CD4-positive, alpha-beta memory T cell (primary cell): Measurements from ENCODE around the gene SHISAL2A. TPM values are rescaled to one million over a fixed set of nuclear protein-coding genes. Genes with fewer than 3 reads are reported as not detected.

ENCODE experiments used
- CTCF ChIA-PET: fragments of 350-600 bp; sonication (Branson Sonifier 250); formaldehyde crosslinking; loops from one replicate; lab custom pipeline; 2021; ENCODE audit warnings: inconsistent platforms; ENCODE audit not compliant: partially characterized antibody; lab: Charles Lee
- POLR2A ChIA-PET: fragments of 350-600 bp; sonication (Branson Sonifier 250); formaldehyde crosslinking; loops from one replicate; lab custom pipeline; 2021; ENCODE audit not compliant: partially characterized antibody; lab: Charles Lee
- DNase-seq, 5 donors: peaks; one replicate each; pipeline versions ENCODE4 v3.0.0 to v3.0.0-alpha.2; 2020 to 2022; ENCODE audit warnings: mixed read lengths in 1 of 5
- H3K27ac ChIP-seq: one replicate; pipeline ENCODE4 v1.7.0; 2013; ENCODE audit warnings: low read depth, low read length
- H3K27me3 ChIP-seq: 2 replicates; pipeline ENCODE4 v1.7.0; 2013; ENCODE audit warnings: mild to moderate bottlenecking, low read length, moderate library complexity; ENCODE audit not compliant: insufficient read depth
- H3K36me3 ChIP-seq: 2 replicates; pipeline ENCODE4 v1.7.0; 2013; ENCODE audit warnings: mild to moderate bottlenecking, low read length, moderate library complexity; ENCODE audit not compliant: insufficient read depth
- H3K4me1 ChIP-seq: 2 replicates; pipeline ENCODE4 v1.7.0; 2013; ENCODE audit warnings: mild to moderate bottlenecking, low read length, moderate library complexity; ENCODE audit not compliant: insufficient read depth
- H3K4me3 ChIP-seq, 2 donors: one replicate each; pipeline ENCODE4 v1.7.0; 2013; ENCODE audit warnings: low read length in 2 of 2, mild to moderate bottlenecking in 1 of 2
- H3K9me3 ChIP-seq, 2 donors: one replicate each; pipeline ENCODE4 v1.7.0; 2013; ENCODE audit warnings: low read length in 2 of 2, control low read depth in 1 of 2; ENCODE audit not compliant: control insufficient read depth in 1 of 2
- H3K27ac Mint-ChIP-seq, 7 donors: one replicate each; pipeline ENCODE4 v1.8.0; 2020 to 2021; ENCODE audit warnings: mixed read lengths in 7 of 7, mild to moderate bottlenecking in 6 of 7, inconsistent platforms in 3 of 7, moderate library complexity in 3 of 7
- H3K27me3 Mint-ChIP-seq, 2 donors: one replicate each; pipeline ENCODE4 v1.8.0; 2020 to 2021; ENCODE audit warnings: mixed read lengths in 2 of 2
- H3K36me3 Mint-ChIP-seq, 2 donors: one replicate each; pipeline ENCODE4 v1.8.0; 2020 to 2021; ENCODE audit warnings: mixed read lengths in 2 of 2, inconsistent platforms in 1 of 2, mild to moderate bottlenecking in 1 of 2
- H3K4me1 Mint-ChIP-seq, 4 donors: one replicate each; pipeline ENCODE4 v1.8.0; 2020 to 2021; ENCODE audit warnings: mixed read lengths in 4 of 4, mild to moderate bottlenecking in 1 of 4
- H3K4me3 Mint-ChIP-seq, 8 donors: one replicate each; pipeline ENCODE4 v1.8.0; 2020 to 2021; ENCODE audit warnings: mixed read lengths in 8 of 8, mild to moderate bottlenecking in 7 of 8, moderate library complexity in 6 of 8, inconsistent platforms in 3 of 8
- H3K9me3 Mint-ChIP-seq, 8 donors: one replicate each; pipeline ENCODE4 v1.8.0; 2020 to 2021; ENCODE audit warnings: mixed read lengths in 8 of 8, mild to moderate bottlenecking in 5 of 8, inconsistent platforms in 3 of 8, moderate library complexity in 1 of 8
- intact Hi-C: fragments of 100-400 bp; cut with micrococcal nuclease; formaldehyde crosslinking; loops from one replicate; pipeline ENCODE4 v1.15.1; 2023
- polyA plus RNA-seq, 2 donors: library from polyadenylated mRNA; unstranded; fragments of 300-500 nt; fragmentation: Illumina TruSeq; gene quantifications; one replicate each; pipeline ENCODE4 v1.2.3, GENCODE V29; 2021
- total RNA-seq, 2 experiments: library from RNA; stranded (reverse); gene quantifications; one replicate each; pipeline ENCODE4 v1.2.3, GENCODE V29; 2021

Gene SHISAL2A
- total and polyA plus RNA-seq, 4 experiments from 2014 or later: 3.2 to 75.6 (median 36.6) TPM

- intact Hi-C loops: no loop called here
- CTCF ChIA-PET: interaction anchor here (0.7 to 2.2 kb wide), 3 partner anchors 18 to 72 kb away, joined by 3 to 4 read pairs (median 3); no protein-coding TSS in a partner anchor
Observed at GRCh38 chr1:52614671-52615070, 18.3 kb upstream of the SHISAL2A start.

DNA sequence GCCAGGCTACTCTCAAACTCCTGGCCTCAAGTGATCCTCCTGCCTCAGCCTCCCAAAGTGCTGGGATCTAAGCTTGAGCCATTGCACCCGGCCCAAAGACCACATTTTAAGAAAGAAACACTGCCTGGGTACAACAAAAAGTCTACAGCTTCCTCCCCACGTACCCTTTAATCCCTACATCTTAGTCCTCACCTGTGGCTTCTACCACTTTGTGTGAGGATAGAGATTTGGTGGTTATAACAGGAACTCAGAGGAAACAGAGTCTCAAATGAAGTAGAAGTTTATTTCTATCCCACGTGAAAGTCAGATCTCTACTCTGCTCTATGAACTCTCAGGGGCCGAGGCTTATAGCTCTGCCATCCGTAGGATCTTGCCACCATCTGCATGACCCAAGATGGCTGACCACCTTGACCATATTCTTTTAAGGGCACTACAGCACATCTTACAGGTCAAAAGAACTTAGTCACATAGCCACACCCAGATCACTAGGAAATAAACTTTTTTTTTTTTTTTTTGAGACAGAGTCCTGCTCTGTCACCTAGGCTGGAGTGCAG lies 17.4 kb upstream of the SHISAL2A start:
- Histone ChIP-seq H3K27me3 (no peaks in the 10 kb centered on the region), H3K9me3 (no peaks in the 10 kb centered on the region), H3K4me1 (peaks cover 11% of the 10 kb centered on the region), H3K4me3 (no peak overlapping the region), H3K36me3 (no peaks in the 10 kb centered on the region), H3K27ac (no peak overlapping the region)
- no peak overlapping the region for H3K4me3 Mint-ChIP-seq
- H3K36me3 Mint-ChIP-seq: peaks cover 16 to 20% of the 10 kb centered on the region in 2 donors
- no peak for DNase-seq
- H3K27me3 Mint-ChIP-seq: no peaks in the 10 kb centered on the region
- intact Hi-C loops: no loop called here
- POLR2A ChIA-PET: interaction anchor here (1.0 to 1.8 kb wide), 2 partner anchors 17 to 63 kb away, joined by 3 to 9 read pairs; partner anchors contain the start of genes SHISAL2A and TUT4
- H3K4me1 Mint-ChIP-seq: peaks cover 13 to 36% (median 27%) of the 10 kb centered on the region in 4 donors
- H3K9me3 Mint-ChIP-seq: peaks cover 0 to 2% (median 0%) of the 10 kb centered on the region in 8 donors
- CTCF ChIA-PET: interaction anchor here (1.2 kb wide), 1 partner anchor 71 kb away, joined by 3 read pairs; no protein-coding TSS in a partner anchor
- H3K27ac Mint-ChIP-seq: peak overlapping the region in 5 of 7 donors; percentile 51 to 82 (median 74)

More at GRCh38 chr1:52614671-52615070, 18.3 kb upstream of the SHISAL2A start:
- Mint-ChIP-seq H3K27me3 (no peaks in the 10 kb centered on the region), H3K4me3 (no peak overlapping the region), H3K36me3 (peaks cover 11 to 18% of the 10 kb centered on the region in 2 donors), H3K9me3 (no peaks in the 10 kb centered on the region), H3K4me1 (peaks cover 12 to 36% (median 25%) of the 10 kb centered on the region in 4 donors), H3K27ac (no peak overlapping the region)
- H3K27me3 ChIP-seq: no peaks in the 10 kb centered on the region
- DNase-seq: no peak
- H3K4me3 ChIP-seq: no peak overlapping the region
- H3K36me3 ChIP-seq: no peaks in the 10 kb centered on the region
- POLR2A ChIA-PET: interaction anchor here (1.6 to 2.2 kb wide), 4 partner anchors 11 to 23 kb away, joined by 4 to 9 read pairs (median 6); partner anchors contain the start of gene SHISAL2A
- no peaks in the 10 kb centered on the region for H3K9me3 ChIP-seq
- peaks cover 11% of the 10 kb centered on the region for H3K4me1 ChIP-seq
- no peak overlapping the region for H3K27ac ChIP-seq

DNA sequence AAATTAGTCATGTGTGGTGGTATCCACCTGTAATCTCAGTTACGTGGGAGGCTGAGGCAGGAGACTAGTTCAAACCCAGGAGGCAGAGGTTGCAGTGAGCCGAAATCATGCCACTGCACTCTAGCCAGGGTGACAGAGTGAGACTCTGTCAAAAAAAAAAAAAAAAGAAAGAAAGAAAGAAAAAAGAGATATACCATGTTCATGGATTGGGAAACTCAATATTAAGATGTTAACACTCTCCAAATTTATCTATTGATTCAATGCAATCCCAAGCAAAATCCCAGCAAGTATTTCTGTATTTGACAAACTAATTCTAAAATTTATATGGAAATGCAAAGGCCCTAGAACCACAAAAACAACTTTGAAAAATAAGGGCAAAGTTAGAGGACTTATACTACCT lies 11.0 kb upstream of the SHISAL2A start:
- ChIA-PET CTCF (interaction anchor here (3.0 kb wide), 1 partner anchor 11 kb away, joined by 12 read pairs; the partner anchor contains the start of gene SHISAL2A), POLR2A (interaction anchor here (1.4 kb wide), 1 partner anchor 12 kb away, joined by 4 read pairs; the partner anchor contains the start of gene SHISAL2A)
- H3K9me3 Mint-ChIP-seq: peaks cover 0 to 7% (median 2%) of the 10 kb centered on the region in 8 donors
- no peak for DNase-seq
- no peaks in the 10 kb centered on the region for H3K27me3 ChIP-seq
- no peak overlapping the region for H3K4me3 Mint-ChIP-seq
- no peak overlapping the region for H3K4me3 ChIP-seq
- no peaks in the 10 kb centered on the region for H3K4me1 ChIP-seq
- H3K4me1 Mint-ChIP-seq: peaks cover 6 to 22% (median 15%) of the 10 kb centered on the region in 4 donors
- H3K36me3 Mint-ChIP-seq: peaks cover 9 to 11% of the 10 kb centered on the region in 2 donors
- no peaks in the 10 kb centered on the region for H3K36me3 ChIP-seq
- H3K9me3 ChIP-seq: no peaks in the 10 kb centered on the region
- no peak overlapping the region for H3K27ac Mint-ChIP-seq
- intact Hi-C loops: no loop called here
- no peak overlapping the region for H3K27ac ChIP-seq
- H3K27me3 Mint-ChIP-seq: no peaks in the 10 kb centered on the region

DNA sequence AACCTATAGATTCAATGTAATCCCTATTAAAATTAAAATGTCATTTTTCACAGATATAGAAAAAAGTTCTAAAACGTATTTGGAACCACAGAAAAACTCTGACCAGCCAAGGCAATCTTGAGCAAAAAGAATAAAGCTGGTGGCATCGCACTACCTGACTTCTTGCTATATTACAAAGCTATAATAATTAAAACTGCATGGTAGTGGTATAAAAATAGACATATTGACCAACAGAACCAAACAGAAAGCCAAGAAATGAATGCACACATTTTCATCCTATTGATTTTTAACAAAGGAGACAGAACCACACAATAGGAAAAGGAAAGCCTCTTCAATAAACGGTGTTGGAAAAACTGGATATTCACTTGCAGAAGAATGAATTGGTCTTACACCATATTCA lies 9.2 kb upstream of the SHISAL2A start:
- H3K4me1 ChIP-seq: no peaks in the 10 kb centered on the region
- DNase-seq: no peak
- Mint-ChIP-seq H3K4me1 (peaks cover 10 to 25% (median 11%) of the 10 kb centered on the region in 4 donors), H3K4me3 (no peak overlapping the region), H3K36me3 (peaks cover 7 to 9% of the 10 kb centered on the region in 2 donors), H3K27ac (no peak overlapping the region), H3K27me3 (no peaks in the 10 kb centered on the region), H3K9me3 (peaks cover 0 to 7% (median 2%) of the 10 kb centered on the region in 8 donors)
- no peak overlapping the region for H3K27ac ChIP-seq
- H3K36me3 ChIP-seq: no peaks in the 10 kb centered on the region
- no peaks in the 10 kb centered on the region for H3K9me3 ChIP-seq
- no peaks in the 10 kb centered on the region for H3K27me3 ChIP-seq
- POLR2A ChIA-PET: no interaction called here
- CTCF ChIA-PET: no interaction called here
- intact Hi-C loops: no loop called here
- no peak overlapping the region for H3K4me3 ChIP-seq

- Mint-ChIP-seq H3K4me3 (no peak overlapping the region), H3K36me3 (peaks cover 0 to 4% of the 10 kb centered on the region in 2 donors)
Observed at GRCh38 chr1:52627028-52627427, 5.9 kb upstream of the SHISAL2A start.

DNA sequence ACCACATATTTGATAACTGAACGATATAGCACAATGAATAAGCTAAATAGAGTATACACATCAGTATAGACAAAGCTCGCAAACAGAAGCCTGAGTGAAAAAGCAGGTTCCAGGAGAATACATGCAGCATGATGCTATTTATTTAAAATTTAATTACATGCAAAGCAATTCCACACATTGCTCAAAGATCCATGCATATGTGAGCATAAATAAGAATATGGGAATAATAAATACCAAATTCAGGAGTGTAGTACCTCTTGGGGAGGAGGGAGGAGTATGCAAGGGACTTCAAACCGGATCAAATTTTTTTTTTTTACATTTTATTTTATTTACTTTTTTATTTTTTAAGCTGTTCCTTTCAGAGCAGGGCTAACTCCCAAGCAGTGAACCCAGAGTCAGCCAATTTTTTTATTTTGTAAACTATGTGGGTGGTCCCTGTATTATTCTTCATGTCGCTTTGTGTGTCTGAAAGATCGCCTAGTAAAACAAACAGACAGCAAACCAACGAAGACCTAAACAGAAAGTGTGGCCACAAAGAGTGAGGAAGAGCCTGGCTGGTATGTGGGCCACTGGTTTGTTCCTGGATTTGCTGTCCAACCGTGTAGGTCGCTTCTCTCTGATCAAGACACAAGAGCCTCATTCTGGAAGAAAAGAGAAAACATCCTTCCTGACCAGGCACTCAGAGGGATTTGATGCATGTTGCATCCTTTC lies 4.2 kb upstream of the SHISAL2A start:
- H3K4me3 Mint-ChIP-seq: peak overlapping the region in 2 of 8 donors; percentile 46 to 52
- peaks cover 27 to 57% (median 39%) of the 10 kb centered on the region in 4 donors for H3K4me1 Mint-ChIP-seq
- peak overlapping the region in 5 of 7 donors; percentile 35 to 64 (median 46) for H3K27ac Mint-ChIP-seq

More at GRCh38 chr1:52627028-52627427, 5.9 kb upstream of the SHISAL2A start:
- H3K4me3 ChIP-seq: no peak overlapping the region
- H3K9me3 Mint-ChIP-seq: peaks cover 0 to 6% (median 0%) of the 10 kb centered on the region in 8 donors
- no peaks in the 10 kb centered on the region for H3K36me3 ChIP-seq
- no peaks in the 10 kb centered on the region for H3K27me3 ChIP-seq
- CTCF ChIA-PET: interaction anchor here (1.0 to 1.2 kb wide), 2 partner anchors 22 to 203 kb away, joined by 3 read pairs; no protein-coding TSS in a partner anchor
- no peaks in the 10 kb centered on the region for H3K9me3 ChIP-seq
- POLR2A ChIA-PET: interaction anchor here (0.6 to 1.5 kb wide), 3 partner anchors 10 to 256 kb away, joined by 3 read pairs; no protein-coding TSS in a partner anchor
- H3K27ac Mint-ChIP-seq: no peak overlapping the region
- DNase-seq: no peak
- no peaks in the 10 kb centered on the region for H3K27me3 Mint-ChIP-seq
- peaks cover 18% of the 10 kb centered on the region for H3K4me1 ChIP-seq
- H3K27ac ChIP-seq: no peak overlapping the region
- peaks cover 19 to 45% (median 32%) of the 10 kb centered on the region in 4 donors for H3K4me1 Mint-ChIP-seq
- intact Hi-C loops: no loop called here

More for the DNA sequence above, 4.2 kb upstream of the SHISAL2A start:
- Histone ChIP-seq H3K4me3 (no peak overlapping the region), H3K4me1 (peaks cover 28% of the 10 kb centered on the region), H3K9me3 (no peaks in the 10 kb centered on the region), H3K27me3 (no peaks in the 10 kb centered on the region), H3K27ac (no peak overlapping the region), H3K36me3 (no peaks in the 10 kb centered on the region)
- intact Hi-C loops: no loop called here
- H3K27me3 Mint-ChIP-seq: no peaks in the 10 kb centered on the region
- H3K36me3 Mint-ChIP-seq: peaks cover 0 to 10% of the 10 kb centered on the region in 2 donors
- peaks cover 0 to 3% (median 0%) of the 10 kb centered on the region in 8 donors for H3K9me3 Mint-ChIP-seq
- POLR2A ChIA-PET: no interaction called here
- no peak for DNase-seq
- CTCF ChIA-PET: interaction anchor here (1.1 kb wide), 1 partner anchor 10 kb away, joined by 3 read pairs; no protein-coding TSS in a partner anchor
